ENCODE data around the gene INTS6. TPM values are rescaled to one million over a fixed set of nuclear protein-coding genes. Genes with fewer than 3 reads are reported as not detected.

INTS6 gene
- total and polyA plus RNA-seq, 5 donors, result 12.9 to 29.3 (median 24.0) TPM

DNA sequence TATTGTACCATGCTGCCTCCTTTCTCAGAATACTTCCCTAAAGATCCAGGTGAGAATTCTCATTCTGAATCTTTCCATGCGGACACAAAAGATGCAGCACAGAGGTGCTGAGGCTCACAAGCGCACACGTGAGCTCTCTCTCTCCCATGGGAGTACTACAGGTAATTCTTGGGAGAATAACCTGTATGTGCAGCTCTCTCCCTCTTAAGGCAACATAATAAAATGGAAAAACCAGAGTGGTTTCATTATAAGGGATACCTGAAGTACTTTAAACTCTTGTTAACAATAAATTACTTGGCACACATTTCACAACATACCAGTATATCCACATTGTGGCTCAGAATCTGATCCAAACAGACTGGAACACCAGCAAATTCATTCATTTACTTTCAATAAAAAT lies 40.4 kb downstream of the INTS6 start:
- peaks cover 2% of the 10 kb centered on the region for H3K4me1 ChIP-seq (ENCODE audit: control insufficient read depth, insufficient read depth, low read length)
- no peak overlapping the region for H3K4me3 ChIP-seq (ENCODE audit: low read length)
- ATAC-seq (no peak), DNase-seq (no peak)
- WGBS, result 92% methylated on average over 3 of the region's 3 CpGs
- intact Hi-C loops (cut with DNase I), result no loop called here
- H3K9me3 ChIP-seq (ENCODE audit: control insufficient read depth, low read length), result no peaks in the 10 kb centered on the region
- H3K27me3 ChIP-seq (ENCODE audit: control insufficient read depth, insufficient read depth), result no peaks in the 10 kb centered on the region
- no peak overlapping the region for H3K27ac ChIP-seq (ENCODE audit: low read length)

DNA sequence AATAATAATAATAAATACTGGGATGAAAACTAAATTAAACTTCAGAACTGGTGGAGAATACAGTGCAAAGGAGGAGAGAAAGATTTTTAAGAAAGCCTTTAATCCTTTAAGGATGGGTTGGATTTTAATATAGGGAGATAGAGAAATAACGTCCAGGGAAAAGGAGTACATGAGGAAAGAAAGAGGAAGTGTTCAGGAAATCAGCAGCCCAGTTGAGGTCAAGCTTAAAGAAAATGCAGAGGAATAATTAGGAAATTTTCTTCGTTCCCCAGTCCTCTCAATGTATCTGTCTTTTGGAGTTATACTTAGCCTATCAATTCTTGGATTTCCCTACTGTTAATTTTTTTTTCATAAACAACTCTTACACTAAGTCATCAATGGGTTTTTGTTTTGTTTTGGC lies 47.7 kb downstream of the INTS6 start:
- ATAC-seq (no peak), DNase-seq (no peak)
- H3K27me3 ChIP-seq (ENCODE audit: control insufficient read depth, insufficient read depth), result no peaks in the 10 kb centered on the region
- intact Hi-C loops (cut with DNase I), result no loop called here
- 57% methylated on average over 2 of the region's 2 CpGs for WGBS
- H3K27ac ChIP-seq (ENCODE audit: low read length), result no peak overlapping the region
- H3K9me3 ChIP-seq (ENCODE audit: control insufficient read depth, low read length), result no peaks in the 10 kb centered on the region
- H3K4me3 ChIP-seq (ENCODE audit: low read length), result no peak overlapping the region
- no peaks in the 10 kb centered on the region for H3K4me1 ChIP-seq (ENCODE audit: control insufficient read depth, insufficient read depth, low read length)

DNA sequence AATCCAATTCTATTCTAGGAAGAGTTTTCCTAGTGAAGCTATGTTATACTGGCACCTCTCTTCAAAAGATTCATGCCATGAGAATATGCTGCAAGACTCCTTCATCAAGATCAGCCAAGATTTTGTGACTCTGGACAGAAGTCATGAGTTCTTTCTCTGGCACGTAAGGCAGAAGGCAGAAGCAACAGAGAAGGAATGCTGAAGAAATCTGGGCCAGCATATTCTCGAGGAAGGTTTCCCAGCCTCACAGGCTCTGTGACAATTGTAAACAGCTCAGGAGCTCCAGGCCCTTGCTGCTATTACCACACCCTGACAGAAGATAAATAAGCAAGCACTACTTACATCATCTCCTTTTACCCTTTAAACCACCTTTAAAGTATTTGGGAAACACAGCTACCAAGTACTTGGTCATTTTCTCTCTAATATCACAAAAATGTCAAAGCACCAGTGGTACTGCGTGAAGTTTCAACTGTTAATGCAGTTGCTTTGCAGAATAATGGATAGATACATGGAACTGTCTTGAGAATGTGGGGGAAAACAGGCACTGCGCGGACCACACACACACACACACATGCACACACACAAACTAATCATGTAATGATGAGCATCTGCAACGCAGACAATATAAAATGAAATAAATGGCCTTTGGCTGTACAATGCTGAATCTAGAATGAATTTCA lies 55.4 kb downstream of the INTS6 start:
- ATAC-seq (peak; percentile 53 to 66), DNase-seq (no peak)
- no peak overlapping the region for H3K27ac ChIP-seq (ENCODE audit: low read length)
- H3K9me3 ChIP-seq (ENCODE audit: control insufficient read depth, low read length), result no peaks in the 10 kb centered on the region
- intact Hi-C loops (cut with DNase I), result no loop called here
- H3K27me3 ChIP-seq (ENCODE audit: control insufficient read depth, insufficient read depth), result no peaks in the 10 kb centered on the region
- H3K4me3 ChIP-seq (ENCODE audit: low read length), result no peak overlapping the region
- peaks cover 2% of the 10 kb centered on the region for H3K4me1 ChIP-seq (ENCODE audit: control insufficient read depth, insufficient read depth, low read length)
- WGBS, result 69% methylated on average over 6 of the region's 6 CpGs

DNA sequence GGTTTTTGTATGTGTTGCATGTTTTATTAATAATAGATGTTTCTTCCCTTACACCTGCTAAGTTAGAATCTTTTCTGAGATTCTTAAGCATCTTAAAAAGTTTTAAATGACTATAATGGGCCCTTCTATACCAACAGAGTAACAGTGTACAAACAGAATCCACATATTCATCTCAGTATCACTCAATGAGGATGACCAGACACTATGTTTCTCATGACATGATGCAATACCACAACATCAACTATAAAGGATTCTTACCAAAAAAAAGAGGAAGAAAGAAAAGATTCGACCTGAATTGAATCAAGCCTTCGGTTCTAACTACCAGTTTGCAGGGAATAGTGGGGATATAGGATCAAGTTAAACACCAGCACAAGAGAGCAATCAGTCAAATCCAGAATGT lies 56.5 kb downstream of the INTS6 start:
- Histone ChIP-seq H3K4me1 (ENCODE audit: control insufficient read depth, insufficient read depth, low read length) (peaks cover 3% of the 10 kb centered on the region), H3K27me3 (ENCODE audit: control insufficient read depth, insufficient read depth) (no peaks in the 10 kb centered on the region)

DNA sequence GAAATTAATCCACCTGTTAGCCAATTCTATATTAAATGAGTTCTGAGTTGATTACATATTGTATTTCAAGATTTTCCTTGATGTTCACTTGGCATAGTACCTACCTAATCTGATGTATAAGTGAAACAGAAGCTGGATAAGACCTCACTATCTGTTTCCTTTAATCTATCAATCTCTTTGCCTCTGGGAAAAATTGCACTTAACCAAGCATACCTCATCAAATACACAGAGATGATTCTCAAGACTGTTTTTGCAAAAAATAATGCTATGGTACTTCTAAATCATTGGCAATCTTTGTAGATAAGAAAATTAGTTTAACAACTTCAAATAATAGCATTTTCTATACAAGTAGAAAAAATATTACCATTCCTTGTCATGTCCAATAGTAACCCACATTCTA lies 58.1 kb downstream of the INTS6 start:
- Histone ChIP-seq H3K27me3 (ENCODE audit: control insufficient read depth, insufficient read depth) (no peaks in the 10 kb centered on the region), H3K27ac (ENCODE audit: low read length) (no peak overlapping the region), H3K9me3 (ENCODE audit: control insufficient read depth, low read length) (no peaks in the 10 kb centered on the region), H3K4me1 (ENCODE audit: control insufficient read depth, insufficient read depth, low read length) (peaks cover 3% of the 10 kb centered on the region), H3K4me3 (ENCODE audit: low read length) (no peak overlapping the region)
- no peak for DNase-seq
- no peak for ATAC-seq
- intact Hi-C loops (cut with DNase I), result no loop called here

More for the DNA sequence above, 56.5 kb downstream of the INTS6 start:
- WGBS, result 73% methylated on average over 2 of the region's 2 CpGs
- intact Hi-C loops (cut with DNase I), result no loop called here
- no peaks in the 10 kb centered on the region for H3K9me3 ChIP-seq (ENCODE audit: control insufficient read depth, low read length)
- no peak overlapping the region for H3K4me3 ChIP-seq (ENCODE audit: low read length)
- no peak for ATAC-seq
- no peak for DNase-seq
- H3K27ac ChIP-seq (ENCODE audit: low read length), result no peak overlapping the region

DNA sequence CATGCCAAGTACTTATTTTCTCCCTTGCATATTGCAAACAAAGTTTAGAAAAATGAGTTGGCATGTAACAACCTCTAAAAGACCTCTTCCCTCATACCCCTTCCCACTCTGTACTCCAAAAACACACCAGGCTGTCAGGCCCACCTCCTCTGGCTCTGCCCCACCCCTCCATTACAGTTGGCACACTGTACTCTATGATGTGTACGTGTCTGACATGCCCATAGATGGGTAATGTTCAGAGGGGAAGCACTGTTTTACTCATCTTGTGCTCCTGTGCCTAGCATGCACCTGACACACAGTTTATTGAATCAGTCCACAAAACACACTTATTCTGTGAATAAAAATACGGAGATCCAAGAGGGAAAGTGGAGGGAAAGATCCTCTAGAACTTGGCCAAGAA lies 67.7 kb downstream of the INTS6 start:
- Histone ChIP-seq H3K4me3 (ENCODE audit: low read length) (no peak overlapping the region), H3K4me1 (ENCODE audit: control insufficient read depth, insufficient read depth, low read length) (no peaks in the 10 kb centered on the region), H3K9me3 (ENCODE audit: control insufficient read depth, low read length) (no peaks in the 10 kb centered on the region), H3K27me3 (ENCODE audit: control insufficient read depth, insufficient read depth) (no peaks in the 10 kb centered on the region), H3K27ac (ENCODE audit: low read length) (no peak overlapping the region)
- intact Hi-C loops (cut with DNase I), result no loop called here
- DNase-seq (no peak), ATAC-seq (no peak)
- WGBS, result 87% methylated on average over 2 of the region's 2 CpGs

DNA sequence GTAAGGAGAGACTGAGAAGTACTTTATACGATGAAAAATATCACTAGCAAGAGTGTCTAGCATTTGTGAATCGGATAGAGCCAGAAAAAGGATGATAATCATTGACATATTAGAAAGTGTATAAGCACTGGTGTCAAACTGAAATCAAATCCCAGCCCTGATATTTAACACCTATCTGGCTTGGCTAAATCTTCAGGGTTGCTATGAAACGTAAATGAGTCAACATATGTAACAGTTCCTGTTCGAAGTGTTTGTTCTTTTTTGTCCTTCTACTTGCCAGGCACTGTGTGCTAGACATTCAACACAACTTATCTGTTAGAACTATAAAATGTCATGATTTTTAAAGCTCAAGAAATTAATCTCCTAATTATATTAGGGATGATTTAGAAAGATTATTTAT lies 72.6 kb downstream of the INTS6 start:
- H3K4me3 ChIP-seq (ENCODE audit: low read length), result no peak overlapping the region
- WGBS, result 41% methylated on average over 4 of the region's 4 CpGs
- intact Hi-C loops (cut with DNase I), result no loop called here
- H3K4me1 ChIP-seq (ENCODE audit: control insufficient read depth, insufficient read depth, low read length), result no peaks in the 10 kb centered on the region
- H3K27me3 ChIP-seq (ENCODE audit: control insufficient read depth, insufficient read depth), result no peaks in the 10 kb centered on the region
- peak; percentile 64 to 79 for ATAC-seq
- H3K27ac ChIP-seq (ENCODE audit: low read length), result no peak overlapping the region
- no peaks in the 10 kb centered on the region for H3K9me3 ChIP-seq (ENCODE audit: control insufficient read depth, low read length)
- DNase-seq, result no peak

DNA sequence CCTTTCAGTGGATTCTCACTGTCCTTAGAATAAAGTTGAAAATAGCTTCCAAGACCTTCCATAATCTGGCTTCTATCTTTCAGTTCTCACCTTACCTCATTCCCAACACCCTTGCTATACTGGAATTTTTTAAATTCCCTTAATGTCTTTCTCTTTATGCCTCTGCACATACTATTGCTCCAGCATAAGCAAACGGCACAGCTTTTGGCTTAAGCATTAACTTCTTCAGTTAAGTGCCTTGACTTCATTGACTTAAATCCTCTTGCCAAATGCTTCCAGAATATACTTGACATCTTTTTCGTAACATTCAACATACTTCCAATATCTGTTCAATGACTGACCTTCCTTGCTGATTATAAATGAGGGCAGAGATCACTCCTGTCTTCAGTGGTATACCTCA lies 79.4 kb downstream of the INTS6 start:
- H3K27ac ChIP-seq (ENCODE audit: low read length), result no peak overlapping the region
- H3K4me1 ChIP-seq (ENCODE audit: control insufficient read depth, insufficient read depth, low read length), result peaks cover 3% of the 10 kb centered on the region
- H3K4me3 ChIP-seq (ENCODE audit: low read length), result no peak overlapping the region
- WGBS, result 86% methylated on average over 2 of the region's 2 CpGs
- no peaks in the 10 kb centered on the region for H3K9me3 ChIP-seq (ENCODE audit: control insufficient read depth, low read length)
- ATAC-seq (no peak), DNase-seq (no peak)
- H3K27me3 ChIP-seq (ENCODE audit: control insufficient read depth, insufficient read depth), result no peaks in the 10 kb centered on the region
- intact Hi-C loops (cut with DNase I), result no loop called here

DNA sequence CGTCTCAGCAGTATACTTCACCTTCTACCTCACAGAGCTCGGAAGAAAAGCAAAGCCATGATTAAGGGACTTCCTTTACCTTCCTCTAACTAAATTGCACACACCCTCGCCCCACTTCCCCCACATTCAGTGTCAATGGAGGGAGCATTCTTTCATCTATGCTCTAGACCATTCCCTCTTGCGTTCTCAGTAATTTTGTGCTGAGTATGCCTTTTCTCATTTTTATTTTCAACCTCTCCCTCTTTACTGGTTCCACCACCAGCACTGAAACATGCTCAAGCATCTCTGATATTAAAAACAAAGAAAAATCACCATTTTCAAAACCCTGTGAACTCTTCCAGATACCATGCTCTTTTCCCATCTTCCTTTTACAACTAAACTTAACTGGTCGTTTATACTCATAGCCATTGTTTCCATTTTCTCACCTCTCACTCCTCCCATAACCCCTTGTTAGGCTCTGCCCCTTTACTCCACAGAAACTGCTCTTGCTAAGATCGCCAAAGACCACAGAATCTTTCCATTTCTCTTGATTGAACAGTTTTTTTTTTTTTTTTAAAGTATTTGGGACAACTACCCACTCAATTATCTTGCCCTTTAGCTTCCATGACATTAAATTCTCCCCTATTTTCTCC lies 81.0 kb downstream of the INTS6 start:
- ATAC-seq (no peak), DNase-seq (no peak)
- peaks cover 3% of the 10 kb centered on the region for H3K4me1 ChIP-seq (ENCODE audit: control insufficient read depth, insufficient read depth, low read length)
- no peaks in the 10 kb centered on the region for H3K9me3 ChIP-seq (ENCODE audit: control insufficient read depth, low read length)
- H3K4me3 ChIP-seq (ENCODE audit: low read length), result no peak overlapping the region
- no peak overlapping the region for H3K27ac ChIP-seq (ENCODE audit: low read length)
- no peaks in the 10 kb centered on the region for H3K27me3 ChIP-seq (ENCODE audit: control insufficient read depth, insufficient read depth)
- intact Hi-C loops (cut with DNase I), result no loop called here
- 92% methylated on average over 6 of the region's 6 CpGs for WGBS

DNA sequence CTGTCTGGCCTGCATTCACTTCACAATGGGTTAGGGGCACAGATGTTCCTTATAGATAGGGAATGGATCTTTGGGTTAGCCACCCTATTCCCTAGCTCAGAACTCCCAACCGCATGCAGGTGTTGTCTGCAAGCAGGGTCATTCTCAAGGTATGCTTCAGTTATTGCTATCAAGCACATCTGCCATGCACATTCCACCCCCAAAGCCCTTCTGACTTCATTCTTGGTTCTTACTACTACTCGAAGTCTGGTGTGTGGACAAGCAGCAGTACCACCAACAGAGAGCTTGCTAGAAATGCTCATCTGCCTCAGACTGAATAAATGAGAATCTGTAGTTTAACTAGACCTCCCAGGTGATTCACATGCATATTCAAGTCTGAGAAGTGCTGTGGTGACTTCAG lies 82.0 kb downstream of the INTS6 start:
- WGBS, result 97% methylated on average over 2 of the region's 2 CpGs
- intact Hi-C loops (cut with DNase I), result no loop called here

DNA sequence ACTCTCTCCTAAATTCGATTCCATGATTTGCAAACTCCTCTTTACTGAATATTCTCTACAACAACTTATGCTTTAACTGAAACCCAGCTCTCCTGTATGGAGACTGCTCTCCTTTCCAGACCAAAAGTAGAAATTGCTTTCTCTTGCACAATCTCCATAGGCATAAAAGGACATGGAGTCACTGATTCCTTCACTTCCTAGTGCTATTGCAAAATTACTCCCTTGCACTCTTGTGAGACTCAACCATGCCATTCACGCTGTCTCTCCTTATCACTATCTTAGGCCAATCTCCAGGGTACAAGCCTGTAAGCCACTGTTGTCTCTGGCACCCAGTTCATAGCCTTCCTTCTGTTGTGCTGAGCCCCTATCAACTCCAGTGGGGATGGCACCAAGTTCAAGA lies 82.7 kb downstream of the INTS6 start:
- Histone ChIP-seq H3K9me3 (ENCODE audit: control insufficient read depth, low read length) (no peaks in the 10 kb centered on the region), H3K4me3 (ENCODE audit: low read length) (no peak overlapping the region), H3K4me1 (ENCODE audit: control insufficient read depth, insufficient read depth, low read length) (peaks cover 3% of the 10 kb centered on the region), H3K27ac (ENCODE audit: low read length) (no peak overlapping the region), H3K27me3 (ENCODE audit: control insufficient read depth, insufficient read depth) (no peaks in the 10 kb centered on the region)
- ATAC-seq, result peak; percentile 53 to 73
- 86% methylated on average over 2 of the region's 2 CpGs for WGBS
- intact Hi-C loops (cut with DNase I), result no loop called here
- no peak for DNase-seq

More for the DNA sequence above, 82.0 kb downstream of the INTS6 start:
- no peak overlapping the region for H3K4me3 ChIP-seq (ENCODE audit: low read length)
- DNase-seq (no peak), ATAC-seq (no peak)
- H3K9me3 ChIP-seq (ENCODE audit: control insufficient read depth, low read length), result no peaks in the 10 kb centered on the region
- H3K4me1 ChIP-seq (ENCODE audit: control insufficient read depth, insufficient read depth, low read length), result peaks cover 3% of the 10 kb centered on the region
- no peaks in the 10 kb centered on the region for H3K27me3 ChIP-seq (ENCODE audit: control insufficient read depth, insufficient read depth)
- H3K27ac ChIP-seq (ENCODE audit: low read length), result no peak overlapping the region

Measured in right cardiac atrium (tissue), 5 donors.